GM21723 (cell line): ENCODE results near the gene KTN1.

Experiments
- ATAC-seq: cut with Tn5 transposase; IDR thresholded peaks from one replicate; pipeline ENCODE4 v1.9.1; 2021; ENCODE audit warnings: mild to moderate bottlenecking, moderate library complexity; ENCODE audit not compliant: unreplicated experiment

KTN1 gene

DNA sequence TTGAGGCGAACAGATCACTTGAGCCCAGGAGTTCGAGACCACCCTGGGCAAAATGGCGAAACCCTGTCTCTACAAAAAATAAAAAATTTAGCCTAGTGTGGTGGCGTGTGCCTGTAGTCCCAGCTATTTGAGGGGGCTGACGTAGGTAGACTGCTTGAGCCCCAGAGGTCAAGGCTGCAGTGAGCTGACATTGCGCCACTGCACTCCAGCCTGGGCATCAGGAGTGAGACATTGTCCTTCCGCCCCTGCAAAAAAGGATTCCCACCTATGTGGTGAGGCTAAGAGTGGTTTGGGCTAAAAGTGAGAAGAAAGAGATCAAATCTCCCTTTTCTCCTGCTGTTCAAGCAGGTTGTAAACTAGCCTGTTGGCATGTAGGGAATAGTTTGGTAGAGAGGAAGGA lies 5.0 kb upstream of the KTN1 start:
- ATAC-seq: no peak

DNA sequence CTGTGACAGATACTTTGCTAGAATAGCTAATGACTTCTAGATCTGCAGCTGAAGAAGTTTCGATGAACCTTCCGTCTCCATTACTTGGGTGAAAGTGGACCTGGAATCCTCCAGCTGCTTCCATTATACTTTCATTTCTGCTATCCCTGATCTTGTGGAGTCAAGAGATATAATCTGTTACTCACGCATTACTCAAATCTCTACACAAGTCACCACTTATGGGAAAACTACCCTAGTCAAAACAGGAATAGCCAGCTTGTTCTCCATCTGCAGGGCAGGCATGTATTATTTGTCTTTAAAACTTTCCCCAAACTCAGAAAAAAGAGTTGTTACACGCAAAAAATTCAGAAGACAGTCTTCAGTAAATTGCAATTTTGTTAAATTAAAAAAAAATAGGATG lies 2.8 kb upstream of the KTN1 start:
- no peak for ATAC-seq

DNA sequence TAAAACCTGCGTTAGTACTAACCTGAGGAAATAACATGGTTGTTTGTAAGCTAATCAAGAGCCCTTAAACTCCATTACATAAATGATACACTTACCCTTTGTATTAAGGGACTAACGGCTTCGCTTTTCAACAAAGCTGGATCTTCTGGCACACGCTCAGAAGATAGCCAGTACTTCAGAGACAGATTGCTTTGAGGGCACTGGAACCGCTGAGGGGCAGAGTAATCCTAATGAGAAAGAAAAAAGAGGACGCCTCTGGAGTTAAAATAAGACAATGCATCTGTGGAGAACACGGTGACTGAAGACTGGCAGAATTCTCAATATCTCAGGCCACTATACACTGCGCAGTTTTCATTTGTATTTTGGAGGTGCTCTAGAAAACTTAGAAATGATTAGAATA lies 1.5 kb upstream of the KTN1 start:
- no peak for ATAC-seq

- ATAC-seq: peak; percentile 45
Observed at GRCh38 chr14:55580470-55581341, 699 bp downstream of the KTN1 start.

DNA sequence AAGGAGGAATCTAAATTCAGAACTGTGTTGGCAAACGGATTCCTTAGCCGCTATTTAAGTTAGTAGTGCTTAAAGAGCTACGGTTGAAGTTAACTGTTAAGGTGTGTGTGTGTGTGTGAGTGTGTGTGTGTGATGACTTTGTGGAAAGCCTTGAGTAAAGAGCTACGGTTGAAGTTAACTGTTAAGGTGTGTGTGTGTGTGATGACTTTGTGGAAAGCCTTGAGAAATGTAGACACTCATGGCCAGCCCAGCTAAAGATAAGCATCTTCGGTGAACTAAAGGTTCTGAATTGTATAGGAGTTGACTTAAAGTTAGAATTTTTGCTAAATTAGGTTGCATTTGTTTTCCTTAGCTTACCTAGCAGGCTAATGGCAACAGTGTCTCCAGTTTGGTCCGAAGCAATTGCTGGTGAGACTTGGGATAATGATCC lies 1.4 kb downstream of the KTN1 start:
- no peak for ATAC-seq

DNA sequence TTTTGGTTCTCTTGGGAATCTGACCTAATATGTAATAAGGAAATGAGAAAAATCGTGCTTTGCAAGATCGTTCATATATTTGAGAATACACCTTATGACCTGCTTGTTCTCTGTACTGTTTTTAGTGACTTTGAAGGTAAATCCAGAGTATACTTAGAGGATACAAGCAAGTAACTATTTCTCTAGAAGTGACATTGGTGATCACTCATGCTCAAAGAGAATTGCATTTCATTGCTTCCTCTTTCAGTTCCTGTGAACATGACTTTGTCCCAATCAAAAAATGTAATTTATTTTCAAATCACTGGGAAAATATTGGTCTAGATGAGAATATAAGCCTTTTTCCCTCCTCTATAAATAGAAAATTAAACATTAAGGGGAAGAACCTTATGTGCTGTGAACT lies 2.7 kb downstream of the KTN1 start:
- peak; percentile 23 for ATAC-seq

DNA sequence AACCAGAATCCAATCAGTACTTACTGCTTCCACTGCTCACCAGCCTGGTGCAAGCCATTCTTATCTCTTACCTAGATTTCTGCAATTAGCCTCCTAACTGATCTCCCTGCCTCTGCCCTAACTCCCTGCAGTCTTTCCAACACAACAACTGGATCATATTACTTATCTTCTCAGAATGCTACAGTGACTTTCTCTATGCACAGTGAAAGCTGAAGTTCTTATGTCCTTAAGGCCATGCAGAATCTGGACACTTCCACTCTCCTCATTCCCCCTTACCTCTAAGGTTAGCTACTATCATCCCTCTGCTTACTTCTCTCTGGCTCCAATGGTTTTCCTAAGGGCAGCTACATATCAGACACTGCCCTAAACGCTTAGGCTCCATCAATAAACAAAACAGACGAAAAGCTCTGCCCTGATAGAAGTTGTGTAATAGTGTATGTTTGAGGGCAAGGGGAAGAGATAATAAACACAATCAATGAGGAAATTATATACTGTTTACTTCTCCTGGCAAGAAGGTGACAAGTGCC lies 4.0 kb downstream of the KTN1 start:
- no peak for ATAC-seq

DNA sequence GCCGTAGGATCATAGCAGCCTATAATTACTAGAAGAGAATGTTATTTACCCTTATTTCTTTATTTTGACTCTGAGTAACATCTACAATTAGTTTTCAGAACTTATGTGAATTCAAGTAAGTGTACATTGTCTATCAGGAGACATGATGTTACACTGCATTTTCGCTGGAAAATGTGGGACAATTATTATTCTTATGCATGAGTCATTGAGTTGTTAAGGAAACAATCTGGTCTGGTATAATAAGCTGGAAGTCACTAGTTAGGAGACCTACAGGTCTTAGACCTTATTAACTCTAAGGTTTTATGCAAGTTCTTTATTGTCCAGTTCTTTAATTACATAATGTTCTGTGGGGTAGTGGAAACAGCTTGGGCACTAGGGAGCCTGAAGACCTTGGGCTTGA lies 5.8 kb downstream of the KTN1 start:
- ATAC-seq: no peak

DNA sequence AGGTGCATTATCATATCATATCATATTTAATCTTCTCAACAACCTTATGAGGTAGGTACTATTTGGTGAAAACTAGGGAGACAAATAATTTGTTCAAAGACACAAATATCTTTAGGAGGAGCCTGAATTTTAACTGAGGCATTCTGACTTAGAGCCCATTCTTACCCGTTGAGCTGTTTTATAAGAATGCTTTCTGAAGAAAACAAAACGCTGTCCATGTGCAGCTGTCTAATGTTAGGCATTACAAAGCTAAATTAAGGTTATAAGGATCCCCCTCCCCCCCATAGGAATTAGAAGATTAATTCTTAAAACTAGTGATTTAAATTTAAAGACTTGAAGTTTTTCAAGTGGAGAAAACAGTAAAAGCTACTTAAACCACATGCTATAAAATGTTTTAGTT lies 6.4 kb downstream of the KTN1 start:
- no peak for ATAC-seq

GRCh38 chr14:55587847-55588246 lies 7.8 kb downstream of the KTN1 start:
- no peak for ATAC-seq

- ATAC-seq: no peak
Observed at GRCh38 chr14:55588259-55588699, 8.3 kb downstream of the KTN1 start.

GRCh38 chr14:55589171-55589570 lies 9.2 kb downstream of the KTN1 start:
- no peak for ATAC-seq

- ATAC-seq: no peak
Observed at GRCh38 chr14:55592436-55592835, 12.4 kb downstream of the KTN1 start.

- ATAC-seq: no peak
Observed at GRCh38 chr14:55593698-55594097, 13.7 kb downstream of the KTN1 start.

- ATAC-seq: no peak
Observed at GRCh38 chr14:55599250-55599879, 19.4 kb downstream of the KTN1 start.

DNA sequence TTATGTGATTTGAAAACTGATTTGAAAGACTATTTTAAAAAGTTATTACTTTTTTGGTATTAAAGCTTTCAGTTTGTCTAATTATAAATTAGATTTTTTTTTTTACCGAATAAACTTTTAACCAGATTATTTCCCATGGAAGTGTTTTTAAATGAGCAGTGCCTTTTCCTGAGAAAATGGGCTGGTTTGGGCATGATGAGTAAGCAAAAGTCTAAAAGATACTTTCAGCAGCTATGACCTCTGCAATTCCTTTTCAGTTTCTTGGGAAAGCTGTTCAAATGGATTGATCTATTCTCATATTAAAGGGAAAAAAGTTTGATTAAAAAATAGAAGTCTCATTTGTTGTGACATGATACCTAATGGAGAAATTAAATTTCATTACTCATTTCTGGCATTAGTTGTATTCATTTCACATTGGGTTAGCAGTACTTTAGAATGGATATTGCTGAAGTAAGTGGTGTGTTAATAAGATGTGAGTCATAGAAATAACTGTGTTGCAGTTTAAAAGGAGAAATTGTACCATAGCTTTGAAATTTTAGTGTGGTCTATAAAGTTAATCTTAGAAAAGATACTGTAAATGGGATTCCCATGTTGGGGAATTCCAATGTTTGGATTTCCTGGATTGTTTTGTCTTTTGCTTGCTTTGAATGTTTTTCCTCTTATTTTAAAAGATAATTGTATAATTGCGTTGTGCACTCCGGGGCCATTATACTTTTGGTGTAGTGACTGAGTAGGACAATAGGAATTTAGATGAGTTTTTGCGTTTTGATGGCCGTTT lies 21.0 kb downstream of the KTN1 start:
- ATAC-seq: no peak

DNA sequence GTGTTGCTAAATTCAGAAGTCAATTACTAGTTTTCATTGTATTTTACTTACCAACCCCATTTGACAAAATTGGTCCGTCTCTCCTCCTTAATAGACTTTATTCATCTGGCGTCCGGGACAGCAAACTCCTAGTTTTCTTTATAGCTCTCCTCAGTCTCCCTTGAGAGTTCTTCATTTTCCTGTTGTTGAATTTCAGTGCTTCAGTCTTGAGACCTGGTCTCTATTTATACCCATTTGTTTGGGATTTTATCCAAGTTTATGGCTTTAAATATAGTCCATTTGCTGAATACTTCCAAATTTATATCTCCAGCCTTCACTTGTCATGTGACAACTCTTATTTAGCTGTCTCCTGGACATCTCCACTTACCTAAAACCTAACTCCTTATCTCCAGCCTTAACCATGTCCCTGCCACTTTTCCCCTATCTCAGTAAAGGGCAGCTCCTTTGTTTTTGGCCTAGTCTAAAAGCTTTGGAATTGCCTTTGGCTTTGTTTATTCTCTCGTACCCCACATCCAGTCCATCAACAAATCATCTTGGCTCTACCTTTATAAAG lies 23.5 kb downstream of the KTN1 start:
- ATAC-seq: no peak

- ATAC-seq: no peak
Observed at GRCh38 chr14:55604488-55604887, 24.5 kb downstream of the KTN1 start.

DNA sequence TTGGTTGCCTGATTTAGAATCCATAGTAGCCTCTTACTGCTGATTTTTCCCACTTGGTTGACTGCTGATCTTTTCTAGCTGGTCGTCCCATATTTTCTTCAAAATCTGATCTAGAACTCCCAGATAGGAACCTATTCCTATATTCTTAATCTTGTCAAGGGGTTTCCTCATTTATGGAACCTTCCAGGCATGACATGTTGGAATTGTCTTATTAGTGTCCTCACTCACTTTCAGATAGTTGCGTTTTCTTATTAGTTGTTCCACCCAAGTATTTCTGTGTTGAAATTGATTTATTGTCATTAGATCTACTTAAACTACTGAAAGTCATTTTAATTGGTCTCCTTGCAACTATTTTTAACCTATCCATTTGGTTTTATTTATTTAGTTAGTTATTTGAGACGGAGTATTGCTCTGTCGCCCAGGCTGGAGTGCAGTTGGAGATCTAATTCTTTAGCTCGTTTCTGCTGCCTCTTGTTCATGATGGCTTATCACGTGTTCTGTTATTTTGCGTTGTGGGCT lies 25.0 kb downstream of the KTN1 start:
- ATAC-seq: no peak

DNA sequence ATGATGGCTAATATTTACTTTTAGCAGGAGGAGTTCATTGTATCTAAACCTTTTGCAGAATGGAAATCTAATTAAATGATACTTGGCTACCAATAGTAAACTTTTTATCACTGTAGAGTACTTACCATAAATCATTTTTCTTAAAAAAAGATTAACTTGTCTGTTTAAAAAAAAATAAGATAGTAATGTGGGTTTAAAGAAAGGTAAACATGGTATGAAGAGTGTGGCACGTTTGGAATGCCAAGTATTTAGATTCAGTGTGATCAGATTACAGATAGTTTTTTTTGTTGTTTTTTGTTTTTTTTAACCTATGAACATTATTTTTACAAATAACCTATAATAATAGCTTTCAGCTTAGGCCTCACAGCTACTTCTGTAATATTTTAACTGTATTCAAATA lies 25.8 kb downstream of the KTN1 start:
- no peak for ATAC-seq

- ATAC-seq: no peak
Observed at GRCh38 chr14:55607386-55607785, 27.4 kb downstream of the KTN1 start.
